HepG2 (cell line): ENCODE results near the gene TARS3. TPM values are rescaled to one million over a fixed set of nuclear protein-coding genes. Genes with fewer than 3 reads are reported as not detected.

Experiments used
- ATAC-seq: fragments of 200-7000 bp; cut with Tn5 transposase; 3 replicates; pipeline ENCODE4 v1.9.1; 2020; ENCODE audit warnings: mild to moderate bottlenecking, moderate library complexity
- BruUV-seq: library from RNA; stranded (reverse); fragments of 400-500 nt; replicated peaks from 2 replicates; lab custom pipeline; 2021; lab: Mats Ljungman, UMichigan
- CTCF ChIA-PET: fragments of 300-600 bp; formaldehyde crosslinking; extraction: SDS; loops from one replicate; lab custom pipeline; 2021; ENCODE audit warnings: low total read pairs, inconsistent platforms, low intra/inter-chr PET ratio; lab: Yijun Ruan, JAX
- POLR2A ChIA-PET: fragments of 350-600 bp; sonication (Branson Sonifier 250); formaldehyde crosslinking; loops from one replicate; lab custom pipeline; 2020; ENCODE audit warnings: antibody characterized with exemption, inconsistent platforms; lab: Yijun Ruan, JAX
- DNase-seq: peaks from one replicate; pipeline ENCODE4 v3.0.0-alpha.2; 2015; ENCODE audit warnings: low spot score
- FAIRE-seq: peaks from 3 replicates; lab custom pipeline; 2011; peaks lifted over from hg19 to GRCh38; lab: Jason Lieb, UNC
- H2AFZ ChIP-seq: one replicate; pipeline ENCODE4 v1.6.1; 2011; ENCODE audit warnings: low read length, inconsistent platforms
- H3K27ac ChIP-seq: fragments of 300-600 bp; 3 replicates; pipeline ENCODE4 v1.8.0; 2011; ENCODE audit warnings: mixed run types, mild to moderate bottlenecking, mixed read lengths, low read length, inconsistent platforms; ENCODE audit not compliant: insufficient read depth; ENCODE audit errors: extremely low read length
- H3K27me3 ChIP-seq, 2 experiments: fragments of 200-600 bp in 1 of 2; 2 replicates in 1 of 2; 3 replicates in 1 of 2; pipeline versions ENCODE4 v1.6.0 to v1.8.0; 2011; ENCODE audit warnings: low read length in 2 of 2, mild to moderate bottlenecking in 2 of 2, moderate library complexity in 2 of 2, inconsistent platforms in 1 of 2; ENCODE audit not compliant: insufficient read depth in 2 of 2, control insufficient read depth in 1 of 2
- H3K36me3 ChIP-seq, 2 experiments: fragments of 200-600 bp in 1 of 2; replicated peaks in 1 of 2; 2 replicates in 1 of 2; 3 replicates in 1 of 2; pipeline versions ENCODE4 v1.5.1 to v1.8.0; 2011; ENCODE audit warnings: low read length in 2 of 2, inconsistent platforms in 1 of 2; ENCODE audit not compliant: insufficient read depth in 2 of 2, control insufficient read depth in 1 of 2
- H3K4me1 ChIP-seq: 2 replicates; pipeline ENCODE4 v1.5.1; 2012; ENCODE audit warnings: low read length, inconsistent platforms; ENCODE audit not compliant: insufficient read depth
- H3K4me2 ChIP-seq: 2 replicates; pipeline ENCODE4 v1.6.0; 2011; ENCODE audit warnings: low read depth, low read length, inconsistent platforms
- H3K4me3 ChIP-seq, 3 experiments: fragments of 200-600 bp in 1 of 3; sonication (generic), shearing (Covaris generic) in 1 of 3; replicated peaks in 1 of 3; 2 replicates each; pipeline ENCODE4 v1.5.1; 2011 to 2016; ENCODE audit warnings: low read length in 3 of 3, inconsistent platforms in 2 of 3, low read depth in 2 of 3, mild to moderate bottlenecking in 2 of 3, control low read depth in 1 of 3, mixed read lengths in 1 of 3; ENCODE audit not compliant: insufficient read depth in 1 of 3
- H3K79me2 ChIP-seq: one replicate; pipeline ENCODE4 v1.6.1; 2011; ENCODE audit warnings: low read length, inconsistent platforms; ENCODE audit not compliant: insufficient read depth
- H3K9ac ChIP-seq: 2 replicates; pipeline ENCODE4 v1.6.0; 2011; ENCODE audit warnings: mild to moderate bottlenecking, low read depth, low read length, inconsistent platforms; ENCODE audit not compliant: insufficient read depth
- H3K9me3 ChIP-seq: 2 replicates; pipeline ENCODE4 v1.5.1; 2012; ENCODE audit warnings: mild to moderate bottlenecking, low read length
- H4K20me1 ChIP-seq: 2 replicates; pipeline ENCODE4 v1.6.0; 2011; ENCODE audit warnings: inconsistent platforms, mild to moderate bottlenecking, low read length, moderate library complexity; ENCODE audit not compliant: insufficient read depth
- AKAP8 ChIP-seq: sonication (generic); formaldehyde crosslinking; IDR thresholded peaks from 2 replicates; pipeline ENCODE4 v1.5.1; 2020; ENCODE audit warnings: mild to moderate bottlenecking, missing genetic modification reagents
- DMAP1 ChIP-seq: IDR thresholded peaks from 2 replicates; pipeline ENCODE4 v1.6.1; 2016
- KDM1A ChIP-seq: IDR thresholded peaks from 2 replicates; pipeline ENCODE4 v1.6.1; 2016; ENCODE audit warnings: missing compliant biosample characterization
- KLF11 ChIP-seq: IDR thresholded peaks from 2 replicates; pipeline ENCODE4 v1.6.1; 2016; ENCODE audit warnings: missing compliant biosample characterization
- RORA ChIP-seq: sonication (generic); formaldehyde crosslinking; IDR thresholded peaks from 2 replicates; pipeline ENCODE4 v1.5.0; 2020; ENCODE audit warnings: mild to moderate bottlenecking, missing genetic modification reagents, moderate library complexity
- SETDB1 ChIP-seq: sonication (generic); formaldehyde crosslinking; IDR thresholded peaks from 2 replicates; pipeline ENCODE4 v1.5.1; 2020; ENCODE audit warnings: missing genetic modification reagents, mild to moderate bottlenecking, borderline replicate concordance
- SIN3A ChIP-seq: IDR thresholded peaks from 2 replicates; pipeline ENCODE4 v1.6.1; 2011; ENCODE audit warnings: low read depth, mild to moderate bottlenecking, control low read depth, low read length, borderline replicate concordance
- XBP1 ChIP-seq: sonication (generic); formaldehyde crosslinking; IDR thresholded peaks from 2 replicates; pipeline ENCODE4 v1.5.0; 2020; ENCODE audit warnings: missing genetic modification reagents
- ZNF12 ChIP-seq: sonication (generic); formaldehyde crosslinking; IDR thresholded peaks from 2 replicates; pipeline ENCODE4 v1.5.0; 2020; ENCODE audit warnings: missing genetic modification reagents
- ZNF121 ChIP-seq: sonication (generic); formaldehyde crosslinking; IDR thresholded peaks from 2 replicates; pipeline ENCODE4 v1.5.0; 2020; ENCODE audit warnings: mild to moderate bottlenecking, missing genetic modification reagents
- ZNF564 ChIP-seq: sonication (generic); formaldehyde crosslinking; IDR thresholded peaks from 2 replicates; pipeline ENCODE4 v1.8.1; 2023; ENCODE audit warnings: mild to moderate bottlenecking, missing genetic modification reagents
- ZSCAN20 ChIP-seq: sonication (generic); formaldehyde crosslinking; IDR thresholded peaks from 2 replicates; pipeline ENCODE4 v1.4.0; 2020; ENCODE audit warnings: missing genetic modification reagents, mild to moderate bottlenecking, borderline replicate concordance
- WGBS: methylation state at CpG from one replicate; pipeline ENCODE4 v1.1.6; 2017; ENCODE audit warnings: low lambda C conversion rate; 5-methylcytosine and 5-hydroxymethylcytosine counted together
- in situ Hi-C: cut with HindIII; loops from 2 replicates; pipeline ENCODE4 v1.10.0; 2017; ENCODE audit warnings: low pct_unique_long_range_greater_than_20kb; ENCODE audit not compliant: extremely low pct_ligation_motif_present
- intact Hi-C: fragments of 100-400 bp; cut with micrococcal nuclease; formaldehyde crosslinking; loops from one replicate; pipeline ENCODE4 v1.10.0; 2022; ENCODE audit not compliant: unreplicated experiment
- polyA plus RNA-seq, 8 experiments: library from polyadenylated mRNA; depleted of rRNA in 3 of 8; stranded (reverse) in 7 of 8; unstranded in 1 of 8; fragments of >200 nt; fragmentation: Illumina TruSeq in 4 of 8; extraction: Trizol in 4 of 8; gene quantifications; 2 replicates each; pipeline versions ENCODE4 v1.2.1 to v1.2.3, GENCODE V29; 2011 to 2016; ENCODE audit warnings: low read depth in 4 of 8, missing spikeins in 1 of 8, mixed read lengths in 1 of 8; ENCODE audit not compliant: insufficient read depth in 1 of 8
- total RNA-seq, 5 experiments: library from RNA; depleted of rRNA; stranded (reverse); fragments of >200 nt; fragmentation: Illumina TruSeq; extraction: Trizol; gene quantifications; 2 replicates each; pipeline ENCODE4 v1.2.3, GENCODE V29; 2016; ENCODE audit warnings: low read depth in 1 of 5
- TF ChIP-seq, protein P1 (sequence below): sonication (generic); formaldehyde crosslinking; IDR thresholded peaks from 2 replicates; pipeline ENCODE4 v1.5.1; 2020; ENCODE audit warnings: mild to moderate bottlenecking, missing genetic modification reagents, borderline replicate concordance
- TF ChIP-seq, protein P2 (sequence below): sonication (generic); formaldehyde crosslinking; IDR thresholded peaks from 2 replicates; pipeline ENCODE4 v1.9.0; 2022; ENCODE audit warnings: missing genetic modification reagents, mild to moderate bottlenecking, borderline replicate concordance
- TF ChIP-seq, protein P3 (sequence below): sonication (generic); formaldehyde crosslinking; IDR thresholded peaks from 2 replicates; pipeline ENCODE4 v1.4.0; 2020; ENCODE audit warnings: low read depth, missing genetic modification reagents
- TF ChIP-seq, protein P4 (sequence below): sonication (generic); formaldehyde crosslinking; IDR thresholded peaks from 2 replicates; pipeline ENCODE4 v1.9.0; 2021; ENCODE audit warnings: missing genetic modification reagents, borderline replicate concordance

Gene TARS3
- total and polyA plus RNA-seq, 2 of the 13 experiments (the other 11 are each of a cell fraction or from before 2014, with no cell fraction given), result 4.1 to 11.7 TPM

DNA sequence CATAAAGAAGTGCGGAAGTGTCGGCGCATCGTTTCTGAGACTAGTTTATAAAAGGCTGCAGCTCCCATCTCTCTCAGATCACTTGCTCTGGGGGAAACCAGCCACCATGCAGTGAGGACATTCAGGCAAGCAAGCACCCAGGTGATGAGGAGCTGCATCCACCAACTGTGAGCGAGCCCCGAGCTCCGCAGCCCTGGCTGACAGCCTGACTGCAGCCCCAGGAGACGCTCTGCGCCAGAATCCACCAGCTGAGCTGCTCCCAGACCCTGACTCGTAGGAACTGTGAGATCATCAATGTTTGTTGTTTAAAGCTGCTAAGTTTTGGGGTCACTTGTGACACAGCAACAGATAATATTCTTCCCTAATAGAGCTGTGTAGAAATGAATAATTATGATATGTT is 67.1 kb downstream of the TARS3 start:
- Histone ChIP-seq H2AFZ (no peak overlapping the region), H3K36me3 (peaks cover 2 to 17% of the 10 kb centered on the region in 2 experiments; a peak in 4 of 5 replicates), H4K20me1 (no peaks in the 10 kb centered on the region), H3K79me2 (peaks cover 3% of the 10 kb centered on the region), H3K4me3 (no peak overlapping the region), H3K4me1 (peaks cover 12% of the 10 kb centered on the region), H3K9me3 (no peaks in the 10 kb centered on the region), H3K27me3 (no peaks in the 10 kb centered on the region), H3K27ac (no peak overlapping the region), H3K9ac (no peak overlapping the region), H3K4me2 (no peak overlapping the region)
- CTCF ChIA-PET, result no interaction called here
- intact Hi-C loops (no loop called here), in situ Hi-C loops (no loop called here)
- POLR2A ChIA-PET, result no interaction called here
- WGBS, result 96% methylated on average over 10 of the region's 10 CpGs
- ATAC-seq, result no peak
- no peak for DNase-seq
- FAIRE-seq, result no peak
- TF ChIP-seq SIN3A (no peak), AKAP8 (no peak), SETDB1 (CRISPR knock-in tag) (no peak), ZNF121 (CRISPR knock-in tag) (no peak), ZNF12 (CRISPR knock-in tag) (no peak), KLF11 (CRISPR knock-in tag) (no peak), KDM1A (no peak), ZSCAN20 (no peak), ZNF564 (CRISPR knock-in tag) (no peak), RORA (CRISPR knock-in tag) (no peak), DMAP1 (CRISPR knock-in tag) (no peak), XBP1 (CRISPR knock-in tag) (no peak)
- TF ChIP-seq, protein P1, sequence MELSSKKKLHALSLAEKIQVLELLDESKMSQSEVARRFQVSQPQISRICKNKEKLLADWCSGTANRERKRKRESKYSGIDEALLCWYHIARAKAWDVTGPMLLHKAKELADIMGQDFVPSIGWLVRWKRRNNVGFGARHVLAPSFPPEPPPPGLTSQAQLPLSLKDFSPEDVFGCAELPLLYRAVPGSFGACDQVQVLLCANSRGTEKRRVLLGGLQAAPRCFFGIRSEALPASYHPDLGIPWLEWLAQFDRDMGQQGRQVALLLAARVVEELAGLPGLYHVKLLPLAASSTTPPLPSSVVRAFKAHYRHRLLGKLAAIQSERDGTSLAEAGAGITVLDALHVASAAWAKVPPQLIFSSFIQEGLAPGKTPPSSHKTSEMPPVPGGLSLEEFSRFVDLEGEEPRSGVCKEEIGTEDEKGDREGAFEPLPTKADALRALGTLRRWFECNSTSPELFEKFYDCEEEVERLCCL, result no peak
- TF ChIP-seq, protein P2, sequence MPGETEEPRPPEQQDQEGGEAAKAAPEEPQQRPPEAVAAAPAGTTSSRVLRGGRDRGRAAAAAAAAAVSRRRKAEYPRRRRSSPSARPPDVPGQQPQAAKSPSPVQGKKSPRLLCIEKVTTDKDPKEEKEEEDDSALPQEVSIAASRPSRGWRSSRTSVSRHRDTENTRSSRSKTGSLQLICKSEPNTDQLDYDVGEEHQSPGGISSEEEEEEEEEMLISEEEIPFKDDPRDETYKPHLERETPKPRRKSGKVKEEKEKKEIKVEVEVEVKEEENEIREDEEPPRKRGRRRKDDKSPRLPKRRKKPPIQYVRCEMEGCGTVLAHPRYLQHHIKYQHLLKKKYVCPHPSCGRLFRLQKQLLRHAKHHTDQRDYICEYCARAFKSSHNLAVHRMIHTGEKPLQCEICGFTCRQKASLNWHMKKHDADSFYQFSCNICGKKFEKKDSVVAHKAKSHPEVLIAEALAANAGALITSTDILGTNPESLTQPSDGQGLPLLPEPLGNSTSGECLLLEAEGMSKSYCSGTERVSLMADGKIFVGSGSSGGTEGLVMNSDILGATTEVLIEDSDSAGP (CRISPR knock-in tag), result no peak
- TF ChIP-seq, protein P3, sequence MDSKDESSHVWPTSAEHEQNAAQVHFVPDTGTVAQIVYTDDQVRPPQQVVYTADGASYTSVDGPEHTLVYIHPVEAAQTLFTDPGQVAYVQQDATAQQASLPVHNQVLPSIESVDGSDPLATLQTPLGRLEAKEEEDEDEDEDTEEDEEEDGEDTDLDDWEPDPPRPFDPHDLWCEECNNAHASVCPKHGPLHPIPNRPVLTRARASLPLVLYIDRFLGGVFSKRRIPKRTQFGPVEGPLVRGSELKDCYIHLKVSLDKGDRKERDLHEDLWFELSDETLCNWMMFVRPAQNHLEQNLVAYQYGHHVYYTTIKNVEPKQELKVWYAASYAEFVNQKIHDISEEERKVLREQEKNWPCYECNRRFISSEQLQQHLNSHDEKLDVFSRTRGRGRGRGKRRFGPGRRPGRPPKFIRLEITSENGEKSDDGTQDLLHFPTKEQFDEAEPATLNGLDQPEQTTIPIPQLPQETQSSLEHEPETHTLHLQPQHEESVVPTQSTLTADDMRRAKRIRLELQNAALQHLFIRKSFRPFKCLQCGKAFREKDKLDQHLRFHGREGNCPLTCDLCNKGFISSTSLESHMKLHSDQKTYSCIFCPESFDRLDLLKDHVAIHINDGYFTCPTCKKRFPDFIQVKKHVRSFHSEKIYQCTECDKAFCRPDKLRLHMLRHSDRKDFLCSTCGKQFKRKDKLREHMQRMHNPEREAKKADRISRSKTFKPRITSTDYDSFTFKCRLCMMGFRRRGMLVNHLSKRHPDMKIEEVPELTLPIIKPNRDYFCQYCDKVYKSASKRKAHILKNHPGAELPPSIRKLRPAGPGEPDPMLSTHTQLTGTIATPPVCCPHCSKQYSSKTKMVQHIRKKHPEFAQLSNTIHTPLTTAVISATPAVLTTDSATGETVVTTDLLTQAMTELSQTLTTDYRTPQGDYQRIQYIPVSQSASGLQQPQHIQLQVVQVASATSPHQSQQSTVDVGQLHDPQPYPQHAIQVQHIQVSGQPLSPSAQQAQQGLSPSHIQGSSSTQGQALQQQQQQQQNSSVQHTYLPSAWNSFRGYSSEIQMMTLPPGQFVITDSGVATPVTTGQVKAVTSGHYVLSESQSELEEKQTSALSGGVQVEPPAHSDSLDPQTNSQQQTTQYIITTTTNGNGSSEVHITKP, result no peak
- TF ChIP-seq, protein P4, sequence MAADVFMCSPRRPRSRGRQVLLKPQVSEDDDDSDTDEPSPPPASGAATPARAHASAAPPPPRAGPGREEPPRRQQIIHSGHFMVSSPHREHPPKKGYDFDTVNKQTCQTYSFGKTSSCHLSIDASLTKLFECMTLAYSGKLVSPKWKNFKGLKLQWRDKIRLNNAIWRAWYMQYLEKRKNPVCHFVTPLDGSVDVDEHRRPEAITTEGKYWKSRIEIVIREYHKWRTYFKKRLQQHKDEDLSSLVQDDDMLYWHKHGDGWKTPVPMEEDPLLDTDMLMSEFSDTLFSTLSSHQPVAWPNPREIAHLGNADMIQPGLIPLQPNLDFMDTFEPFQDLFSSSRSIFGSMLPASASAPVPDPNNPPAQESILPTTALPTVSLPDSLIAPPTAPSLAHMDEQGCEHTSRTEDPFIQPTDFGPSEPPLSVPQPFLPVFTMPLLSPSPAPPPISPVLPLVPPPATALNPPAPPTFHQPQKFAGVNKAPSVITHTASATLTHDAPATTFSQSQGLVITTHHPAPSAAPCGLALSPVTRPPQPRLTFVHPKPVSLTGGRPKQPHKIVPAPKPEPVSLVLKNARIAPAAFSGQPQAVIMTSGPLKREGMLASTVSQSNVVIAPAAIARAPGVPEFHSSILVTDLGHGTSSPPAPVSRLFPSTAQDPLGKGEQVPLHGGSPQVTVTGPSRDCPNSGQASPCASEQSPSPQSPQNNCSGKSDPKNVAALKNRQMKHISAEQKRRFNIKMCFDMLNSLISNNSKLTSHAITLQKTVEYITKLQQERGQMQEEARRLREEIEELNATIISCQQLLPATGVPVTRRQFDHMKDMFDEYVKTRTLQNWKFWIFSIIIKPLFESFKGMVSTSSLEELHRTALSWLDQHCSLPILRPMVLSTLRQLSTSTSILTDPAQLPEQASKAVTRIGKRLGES (CRISPR knock-in tag), result no peak
- BruUV-seq, result no TSS peak
